CD4-positive, CD25-positive, alpha-beta regulatory T cell (primary cell): ENCODE results near the gene PSMD1. TPM values are rescaled to one million over a fixed set of nuclear protein-coding genes. Genes with fewer than 3 reads are reported as not detected.
A peak's percentile ranks its signal among the peaks of the same experiment; 100 is the strongest.

Source experiments
- ATAC-seq, 2 donors: fragments of 150-1000 bp; cut with Tn5 transposase; one replicate each; pipeline ENCODE4 v1.10.0; 2021; ENCODE audit warnings: low read depth in 2 of 2, moderate number of reproducible peaks in 2 of 2, moderate library complexity in 1 of 2
- DNase-seq, 3 donors: peaks; one replicate each; pipeline versions ENCODE4 v3.0.0 to v3.0.0-alpha.2; 2012 to 2022; ENCODE audit warnings: mixed read lengths in 1 of 3
- H3K27ac ChIP-seq: one replicate; pipeline ENCODE4 v1.7.0; 2013; ENCODE audit warnings: mild to moderate bottlenecking, low read length; ENCODE audit not compliant: insufficient read depth, poor library complexity, severe bottlenecking
- H3K27me3 ChIP-seq: one replicate; pipeline ENCODE4 v1.7.0; 2013; ENCODE audit warnings: low read length; ENCODE audit not compliant: control insufficient read depth, insufficient read depth
- H3K36me3 ChIP-seq: one replicate; pipeline ENCODE4 v1.7.0; 2013; ENCODE audit warnings: mild to moderate bottlenecking, low read length, moderate library complexity; ENCODE audit not compliant: control insufficient read depth, insufficient read depth
- H3K4me1 ChIP-seq: 2 replicates; pipeline ENCODE4 v1.7.0; 2013; ENCODE audit warnings: mild to moderate bottlenecking, low read length; ENCODE audit not compliant: insufficient read depth, control insufficient read depth, poor library complexity, severe bottlenecking
- H3K4me3 ChIP-seq: one replicate; pipeline ENCODE4 v1.7.0; 2013; ENCODE audit warnings: low read depth, mild to moderate bottlenecking, low read length, moderate library complexity
- H3K9me3 ChIP-seq, 2 experiments: 1 replicate in 1 of 2; 2 replicates in 1 of 2; pipeline ENCODE4 v1.7.0; 2013; ENCODE audit warnings: low read length in 2 of 2, mild to moderate bottlenecking in 1 of 2, moderate library complexity in 1 of 2; ENCODE audit not compliant: control insufficient read depth in 2 of 2
- H3K27ac Mint-ChIP-seq, 3 donors: one replicate each; pipeline ENCODE4 v1.8.0; 2020 to 2022; ENCODE audit warnings: mild to moderate bottlenecking in 3 of 3, mixed read lengths in 3 of 3, moderate library complexity in 2 of 3
- H3K27me3 Mint-ChIP-seq: one replicate; pipeline ENCODE4 v1.8.0; 2022; ENCODE audit warnings: mild to moderate bottlenecking, mixed read lengths
- H3K36me3 Mint-ChIP-seq: one replicate; pipeline ENCODE4 v1.8.0; 2020; ENCODE audit warnings: mixed read lengths
- H3K4me1 Mint-ChIP-seq, 4 donors: one replicate each; pipeline ENCODE4 v1.8.0; 2020 to 2022; ENCODE audit warnings: mixed read lengths in 4 of 4, mild to moderate bottlenecking in 1 of 4
- H3K4me3 Mint-ChIP-seq, 4 donors: one replicate each; pipeline ENCODE4 v1.8.0; 2020 to 2022; ENCODE audit warnings: mild to moderate bottlenecking in 4 of 4, mixed read lengths in 4 of 4, moderate library complexity in 3 of 4
- H3K9me3 Mint-ChIP-seq, 7 donors: one replicate each; pipeline ENCODE4 v1.8.0; 2020 to 2022; ENCODE audit warnings: mixed read lengths in 7 of 7, mild to moderate bottlenecking in 3 of 7, moderate library complexity in 2 of 7
- polyA plus RNA-seq, 4 donors: library from polyadenylated mRNA; unstranded; fragments of 300-500 nt; fragmentation: Illumina TruSeq; gene quantifications; one replicate each; pipeline ENCODE4 v1.2.3, GENCODE V29; 2021
- total RNA-seq: library from RNA; stranded (reverse); gene quantifications from one replicate; pipeline ENCODE4 v1.2.3, GENCODE V29; 2022

The PSMD1 gene
- total and polyA plus RNA-seq, 5 donors from 2014 or later, result 45.0 to 70.7 (median 61.5) TPM

- peaks cover 37% of the 10 kb centered on the region for H3K36me3 Mint-ChIP-seq
- no peaks in the 10 kb centered on the region for H3K9me3 Mint-ChIP-seq
Observed at GRCh38 chr2:231146665-231147064, 90.0 kb downstream of the PSMD1 start.

DNA sequence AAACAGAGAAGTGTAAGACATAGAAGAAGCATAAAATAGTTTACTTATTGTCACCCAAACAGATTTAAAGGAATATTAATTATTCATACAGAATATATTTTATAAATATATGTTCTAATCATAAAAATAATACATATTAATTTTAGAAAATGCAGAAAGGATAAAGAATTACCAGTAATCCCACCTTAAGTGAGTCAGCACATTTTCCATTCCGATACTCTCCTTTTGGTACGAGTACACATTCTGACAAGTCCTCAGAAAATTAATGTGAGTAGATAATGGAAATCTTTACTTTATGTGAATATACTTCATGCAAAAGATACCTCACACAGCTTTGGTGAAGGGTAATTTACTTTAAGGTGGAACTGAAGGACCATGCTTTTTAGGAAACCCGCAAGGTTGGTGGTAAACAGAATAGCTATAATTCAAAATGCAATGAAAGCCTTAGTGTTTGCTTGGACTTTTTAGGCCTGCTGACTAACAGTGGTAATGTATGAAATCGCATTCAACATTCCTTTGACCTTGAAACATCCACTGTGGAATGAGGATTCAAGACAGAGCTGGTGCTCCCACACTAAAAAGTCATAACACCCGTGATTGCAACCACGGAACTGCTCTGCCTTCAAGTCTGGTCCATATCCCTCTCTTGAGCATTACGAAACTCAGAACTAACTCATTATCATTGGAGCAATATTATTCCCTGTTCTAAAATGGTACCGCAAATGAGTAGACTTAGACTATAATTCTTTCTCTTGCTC is 96.3 kb downstream of the PSMD1 start:
- Mint-ChIP-seq H3K36me3 (peaks cover 29% of the 10 kb centered on the region), H3K9me3 (no peaks in the 10 kb centered on the region), H3K4me1 (peaks cover 0 to 10% (median 4%) of the 10 kb centered on the region in 4 donors), H3K4me3 (no peak overlapping the region), H3K27me3 (no peaks in the 10 kb centered on the region), H3K27ac (no peak overlapping the region)
- Histone ChIP-seq H3K4me1 (no peaks in the 10 kb centered on the region), H3K4me3 (no peak overlapping the region), H3K9me3 (no peaks in the 10 kb centered on the region), H3K27me3 (no peaks in the 10 kb centered on the region), H3K36me3 (peaks cover 35% of the 10 kb centered on the region), H3K27ac (no peak overlapping the region)
- no peak for DNase-seq
- no peak for ATAC-seq

More at GRCh38 chr2:231146665-231147064, 90.0 kb downstream of the PSMD1 start:
- no peak for ATAC-seq
- peaks cover 29% of the 10 kb centered on the region for H3K36me3 ChIP-seq
- H3K27ac ChIP-seq, result no peak overlapping the region
- DNase-seq, result no peak
- Mint-ChIP-seq H3K4me3 (no peak overlapping the region), H3K4me1 (peaks cover 0 to 11% (median 2%) of the 10 kb centered on the region in 4 donors), H3K27ac (peak overlapping the region in 1 of 3 donors; percentile 71), H3K27me3 (no peaks in the 10 kb centered on the region)
- no peaks in the 10 kb centered on the region for H3K27me3 ChIP-seq
- no peaks in the 10 kb centered on the region for H3K9me3 ChIP-seq
- no peak overlapping the region for H3K4me3 ChIP-seq
- H3K4me1 ChIP-seq, result no peaks in the 10 kb centered on the region

DNA sequence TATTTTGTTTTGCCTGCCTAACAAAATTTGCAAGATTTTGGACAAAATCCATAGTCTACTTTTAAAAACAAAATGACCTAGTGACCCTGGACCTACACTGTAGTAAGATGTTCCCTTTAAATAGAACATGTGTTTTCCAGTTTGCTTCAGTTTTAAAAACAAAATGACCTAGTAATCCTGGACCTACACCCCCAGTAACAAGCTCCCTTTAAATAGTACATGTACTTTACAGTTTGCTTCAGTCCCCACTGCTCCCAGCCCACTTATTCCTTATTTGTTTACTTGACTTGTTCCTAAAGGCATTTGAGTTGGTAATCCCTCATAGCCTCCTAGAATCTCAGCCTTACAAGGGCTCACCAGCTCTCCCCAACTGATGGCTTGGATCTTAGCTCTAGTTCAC is 102.6 kb downstream of the PSMD1 start:
- Mint-ChIP-seq H3K27me3 (no peaks in the 10 kb centered on the region), H3K4me1 (peaks cover 8 to 18% (median 15%) of the 10 kb centered on the region in 4 donors), H3K4me3 (no peak overlapping the region), H3K27ac (peak overlapping the region in 1 of 3 donors; percentile 80), H3K9me3 (no peaks in the 10 kb centered on the region), H3K36me3 (peaks cover 26% of the 10 kb centered on the region)
- no peaks in the 10 kb centered on the region for H3K9me3 ChIP-seq
- H3K4me3 ChIP-seq, result no peak overlapping the region
- peaks cover 16% of the 10 kb centered on the region for H3K36me3 ChIP-seq
- DNase-seq (no peak), ATAC-seq (no peak)
- H3K27ac ChIP-seq, result no peak overlapping the region
- no peaks in the 10 kb centered on the region for H3K27me3 ChIP-seq
- H3K4me1 ChIP-seq, result peaks cover 5% of the 10 kb centered on the region

- Histone ChIP-seq H3K4me1 (peaks cover 5% of the 10 kb centered on the region), H3K4me3 (no peak overlapping the region), H3K36me3 (peaks cover 19% of the 10 kb centered on the region), H3K9me3 (no peaks in the 10 kb centered on the region), H3K27me3 (no peaks in the 10 kb centered on the region), H3K27ac (no peak overlapping the region)
- DNase-seq (no peak), ATAC-seq (no peak)
- peak overlapping the region in 1 of 3 donors; percentile 66 for H3K27ac Mint-ChIP-seq
- H3K36me3 Mint-ChIP-seq, result peaks cover 22% of the 10 kb centered on the region
- no peaks in the 10 kb centered on the region for H3K27me3 Mint-ChIP-seq
- H3K9me3 Mint-ChIP-seq, result no peaks in the 10 kb centered on the region
- H3K4me3 Mint-ChIP-seq, result no peak overlapping the region
- H3K4me1 Mint-ChIP-seq, result peaks cover 8 to 20% (median 15%) of the 10 kb centered on the region in 4 donors
Observed at GRCh38 chr2:231160701-231161100, 104.0 kb downstream of the PSMD1 start.

DNA sequence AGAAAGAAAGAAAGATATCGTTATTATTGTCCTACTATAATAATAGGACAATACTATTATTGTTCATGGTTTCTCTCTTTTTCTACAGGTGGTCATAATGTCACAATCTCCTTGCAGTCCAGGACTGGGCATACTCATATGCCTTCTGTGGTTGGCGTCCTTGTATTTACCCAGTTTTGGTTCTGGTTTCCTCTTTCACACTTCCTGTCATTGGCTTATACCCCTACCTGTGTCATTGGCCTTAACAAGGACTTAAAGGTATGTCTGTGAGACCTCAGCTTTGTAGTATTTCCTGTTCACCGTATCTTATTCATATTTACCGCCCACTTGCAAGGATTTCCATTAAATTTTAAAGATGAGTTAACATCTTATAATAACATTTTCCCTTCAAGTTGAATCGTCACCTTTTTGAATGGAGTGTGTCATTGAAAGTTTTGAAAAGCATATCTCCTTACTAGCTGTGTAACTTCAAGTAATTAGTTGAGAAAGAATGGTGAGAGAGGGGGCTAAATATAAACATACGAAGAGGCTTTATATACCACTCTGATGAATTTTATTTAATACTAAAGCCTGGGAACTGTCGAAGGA is 104.7 kb downstream of the PSMD1 start:
- Histone ChIP-seq H3K4me3 (peak overlapping the region; percentile 45), H3K27me3 (no peaks in the 10 kb centered on the region), H3K27ac (no peak overlapping the region), H3K4me1 (peaks cover 5% of the 10 kb centered on the region), H3K9me3 (no peaks in the 10 kb centered on the region), H3K36me3 (peaks cover 25% of the 10 kb centered on the region)
- H3K4me3 Mint-ChIP-seq, result peak overlapping the region in 1 of 4 donors; percentile 52
- H3K36me3 Mint-ChIP-seq, result peaks cover 27% of the 10 kb centered on the region
- no peaks in the 10 kb centered on the region for H3K9me3 Mint-ChIP-seq
- peak overlapping the region; percentile 4 to 66 (median 37) for H3K27ac Mint-ChIP-seq
- no peaks in the 10 kb centered on the region for H3K27me3 Mint-ChIP-seq
- DNase-seq (peak in 1 of 3 donors; percentile 66), ATAC-seq (peak; percentile 82 to 83)
- H3K4me1 Mint-ChIP-seq, result peaks cover 8 to 17% (median 14%) of the 10 kb centered on the region in 4 donors

- no peaks in the 10 kb centered on the region for H3K27me3 ChIP-seq
- peaks cover 5% of the 10 kb centered on the region for H3K4me1 ChIP-seq
- no peak for DNase-seq
- no peak overlapping the region for H3K4me3 ChIP-seq
- H3K4me1 Mint-ChIP-seq, result peaks cover 8 to 17% (median 14%) of the 10 kb centered on the region in 4 donors
- no peaks in the 10 kb centered on the region for H3K9me3 ChIP-seq
- H3K36me3 ChIP-seq, result peaks cover 31% of the 10 kb centered on the region
- no peaks in the 10 kb centered on the region for H3K9me3 Mint-ChIP-seq
- H3K4me3 Mint-ChIP-seq, result no peak overlapping the region
- no peak for ATAC-seq
- no peak overlapping the region for H3K27ac ChIP-seq
- H3K27me3 Mint-ChIP-seq, result no peaks in the 10 kb centered on the region
- H3K27ac Mint-ChIP-seq, result peak overlapping the region in 2 of 3 donors; percentile 37 to 83
- peaks cover 31% of the 10 kb centered on the region for H3K36me3 Mint-ChIP-seq
Observed at GRCh38 chr2:231161877-231162329, 105.2 kb downstream of the PSMD1 start.

DNA sequence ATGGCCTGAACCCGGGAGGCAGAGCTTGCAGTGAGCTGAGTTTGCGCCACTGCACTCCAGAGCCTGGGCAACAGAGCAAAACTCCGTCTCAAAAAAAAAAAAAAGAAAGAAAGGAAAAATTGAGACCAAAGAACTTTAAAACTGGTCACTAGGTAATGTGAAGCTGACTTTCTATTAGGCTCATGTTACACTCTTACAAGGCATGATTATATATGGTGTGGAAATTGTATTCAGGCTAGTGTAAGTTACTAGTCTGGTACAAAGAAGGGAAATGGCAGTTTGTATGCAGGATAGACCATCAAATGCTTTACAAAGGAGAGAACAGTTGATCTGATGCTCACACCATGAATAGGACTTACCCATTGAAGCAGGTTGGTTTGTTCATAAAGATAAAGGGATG is 106.3 kb downstream of the PSMD1 start:
- Mint-ChIP-seq H3K4me3 (no peak overlapping the region), H3K4me1 (peaks cover 8 to 21% (median 15%) of the 10 kb centered on the region in 4 donors), H3K9me3 (no peaks in the 10 kb centered on the region), H3K36me3 (peaks cover 41% of the 10 kb centered on the region), H3K27ac (no peak overlapping the region), H3K27me3 (no peaks in the 10 kb centered on the region)
- no peak for DNase-seq
- peaks cover 42% of the 10 kb centered on the region for H3K36me3 ChIP-seq
- no peaks in the 10 kb centered on the region for H3K27me3 ChIP-seq
- H3K4me3 ChIP-seq, result no peak overlapping the region
- ATAC-seq, result no peak
- no peak overlapping the region for H3K27ac ChIP-seq
- no peaks in the 10 kb centered on the region for H3K9me3 ChIP-seq
- peaks cover 5% of the 10 kb centered on the region for H3K4me1 ChIP-seq
